T-helper 2 cell treated with Interferon-gamma antibody and Interleukin-4, amounts not matched to agents 100 ng/mL and 5 ng/mL, for 36 hours (primary cell): ENCODE data around the gene FAM151A. TPM values are rescaled to one million over a fixed set of nuclear protein-coding genes. Genes with fewer than 3 reads are reported as not detected.
"Not testable (repeated sequence)": the region's sequence is repeated elsewhere in the genome, so short reads cannot be mapped to it uniquely, and the experiment has no call there.

Experiments
- intact Hi-C: fragments of 100-400 bp; cut with micrococcal nuclease; formaldehyde crosslinking; loops from one replicate; pipeline ENCODE4 v1.15.1; 2023
- total RNA-seq: library from RNA; stranded (reverse); gene quantifications from 2 replicates; pipeline ENCODE4 v1.2.3, GENCODE V29; 2022

FAM151A gene
- total RNA-seq, 1 donor from 2014 or later, result not detected

DNA sequence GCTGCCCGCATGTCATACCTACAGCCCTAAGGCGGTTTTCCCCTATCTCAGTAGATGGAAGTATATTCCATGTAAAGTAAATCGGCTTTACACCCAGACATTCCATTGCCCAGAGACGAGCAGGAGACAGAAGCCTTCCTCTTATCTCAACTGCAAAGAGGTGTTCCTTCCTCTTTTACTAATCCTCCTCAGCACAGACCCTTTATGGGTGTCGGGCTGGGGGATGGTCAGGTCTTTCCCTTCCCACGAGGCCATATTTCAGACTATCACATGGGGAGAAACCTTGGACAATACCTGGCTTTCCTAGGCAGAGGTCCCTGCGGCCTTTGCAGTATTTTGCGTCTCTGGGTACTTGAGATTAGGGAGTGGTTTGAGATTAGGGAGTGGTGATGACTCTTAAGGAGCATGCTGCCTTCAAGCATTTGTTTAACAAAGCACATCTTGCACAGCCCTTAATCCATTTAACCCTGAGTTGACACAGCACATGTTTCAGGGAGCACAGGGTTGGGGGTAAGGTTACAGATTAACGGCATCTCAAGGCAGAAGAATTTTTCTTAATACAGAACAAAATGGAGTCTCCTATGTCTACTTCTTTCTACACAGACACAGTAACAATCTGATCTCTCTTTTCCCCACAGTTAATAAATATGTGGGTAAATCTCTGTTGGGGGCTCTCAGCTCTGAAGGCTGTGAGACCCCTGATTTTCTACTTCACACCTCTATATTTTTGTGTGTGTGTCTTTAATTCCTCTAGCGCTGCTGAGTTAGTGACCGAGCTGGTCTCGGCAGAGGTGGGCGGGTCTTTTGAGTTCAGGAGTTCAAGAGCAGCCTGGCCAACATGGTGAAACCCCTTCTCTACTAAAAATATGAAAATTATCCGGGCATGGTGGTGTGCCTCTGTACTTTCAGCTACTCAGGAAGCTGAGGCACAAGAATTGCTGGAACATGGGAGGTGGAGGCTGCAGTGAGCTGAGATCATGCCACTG lies 13.4 kb upstream of the FAM151A start:
- intact Hi-C loops, result not testable (repeated sequence)

GRCh38 chr1:54635804-54636203 lies 12.5 kb upstream of the FAM151A start:
- intact Hi-C loops, result not testable (repeated sequence)

DNA sequence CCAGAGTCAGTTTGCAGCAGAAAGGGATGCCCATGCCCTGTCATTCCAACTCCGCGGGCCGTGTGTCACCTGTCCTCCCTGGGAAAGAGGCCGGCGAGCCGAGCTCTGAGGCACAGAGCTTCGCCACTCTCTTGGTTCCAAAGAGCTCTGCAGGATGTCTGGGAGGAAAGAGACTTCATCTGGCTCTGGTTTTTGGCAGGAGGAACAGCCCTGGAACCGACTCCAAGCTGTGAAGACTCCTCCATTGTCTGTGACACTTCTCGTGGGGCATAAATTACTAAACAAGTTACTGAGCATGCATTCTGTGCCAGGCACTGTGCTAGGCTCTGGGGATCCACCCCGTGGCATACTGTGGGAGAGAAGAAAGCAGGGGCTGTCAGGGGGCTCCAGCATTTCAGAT lies 3.9 kb upstream of the FAM151A start:
- intact Hi-C loops, result no loop called here

DNA sequence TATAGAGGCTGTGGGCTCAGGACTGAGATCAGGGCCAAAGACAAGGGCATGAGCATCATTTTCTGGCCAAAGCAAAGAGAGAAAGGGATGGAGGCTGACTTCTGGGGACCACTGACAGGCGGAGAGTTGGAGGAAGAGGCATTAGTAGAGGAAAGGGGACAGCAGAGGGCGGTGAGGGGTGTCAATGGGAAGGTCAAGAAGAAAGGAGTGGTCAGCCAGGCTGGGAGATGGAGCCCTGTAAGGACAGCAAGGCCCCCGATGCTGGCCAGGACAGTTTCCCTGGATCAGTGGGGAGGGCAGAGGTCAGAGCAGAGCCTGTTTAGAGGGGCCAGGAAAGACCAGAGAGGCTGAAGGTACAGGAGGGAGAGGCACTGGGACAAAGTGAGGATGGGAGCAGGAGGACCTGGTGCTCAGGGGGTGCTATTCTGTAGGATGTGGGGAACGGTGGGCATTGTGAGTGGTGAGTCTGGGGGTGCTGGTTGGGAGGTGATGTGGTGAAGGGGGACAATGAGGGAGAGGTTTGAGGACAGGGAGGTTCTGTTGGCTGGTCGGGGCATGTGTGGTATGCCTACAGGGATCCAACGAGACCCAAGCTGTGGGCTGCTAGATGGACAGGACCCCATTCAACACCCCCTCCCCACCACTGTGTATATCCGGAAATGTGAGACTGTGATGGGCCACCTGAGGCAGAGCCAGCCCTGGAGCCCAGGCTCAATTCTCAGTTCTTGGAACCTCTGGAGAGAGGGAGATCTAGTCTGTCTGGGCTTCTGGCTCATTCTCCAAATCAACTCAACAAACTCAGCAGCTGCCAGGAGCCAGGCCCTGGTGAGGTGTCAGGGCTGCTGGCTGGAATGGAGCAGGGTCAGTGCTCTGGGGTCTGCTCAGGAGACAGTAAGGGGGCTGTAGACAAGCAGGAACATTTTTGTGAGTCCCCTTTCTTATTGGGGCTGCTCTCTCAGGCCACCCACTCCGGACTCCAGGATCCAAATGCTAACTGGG lies 1.4 kb upstream of the FAM151A start:
- intact Hi-C loops, result no loop called here

DNA sequence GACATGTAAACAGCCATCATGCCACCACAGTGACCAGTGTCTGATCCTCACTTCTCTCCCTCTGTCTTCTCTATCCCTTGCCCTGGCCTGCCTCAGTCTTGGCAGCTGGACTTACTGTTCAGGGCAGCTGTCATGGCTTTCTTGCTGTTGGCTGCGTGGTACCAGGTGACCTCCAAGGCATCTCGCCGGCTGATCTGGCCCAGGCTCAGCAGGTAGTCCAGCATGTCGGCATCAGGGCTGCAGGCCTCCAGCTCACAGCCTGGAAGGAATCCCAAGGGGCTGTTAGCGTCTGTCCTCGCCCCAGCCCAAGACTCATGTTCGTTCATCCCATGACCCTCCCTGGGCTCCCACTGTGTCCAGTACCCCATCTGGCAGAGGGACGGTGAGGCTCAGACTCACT lies 3.6 kb downstream of the FAM151A start:
- intact Hi-C loops, result no loop called here

DNA sequence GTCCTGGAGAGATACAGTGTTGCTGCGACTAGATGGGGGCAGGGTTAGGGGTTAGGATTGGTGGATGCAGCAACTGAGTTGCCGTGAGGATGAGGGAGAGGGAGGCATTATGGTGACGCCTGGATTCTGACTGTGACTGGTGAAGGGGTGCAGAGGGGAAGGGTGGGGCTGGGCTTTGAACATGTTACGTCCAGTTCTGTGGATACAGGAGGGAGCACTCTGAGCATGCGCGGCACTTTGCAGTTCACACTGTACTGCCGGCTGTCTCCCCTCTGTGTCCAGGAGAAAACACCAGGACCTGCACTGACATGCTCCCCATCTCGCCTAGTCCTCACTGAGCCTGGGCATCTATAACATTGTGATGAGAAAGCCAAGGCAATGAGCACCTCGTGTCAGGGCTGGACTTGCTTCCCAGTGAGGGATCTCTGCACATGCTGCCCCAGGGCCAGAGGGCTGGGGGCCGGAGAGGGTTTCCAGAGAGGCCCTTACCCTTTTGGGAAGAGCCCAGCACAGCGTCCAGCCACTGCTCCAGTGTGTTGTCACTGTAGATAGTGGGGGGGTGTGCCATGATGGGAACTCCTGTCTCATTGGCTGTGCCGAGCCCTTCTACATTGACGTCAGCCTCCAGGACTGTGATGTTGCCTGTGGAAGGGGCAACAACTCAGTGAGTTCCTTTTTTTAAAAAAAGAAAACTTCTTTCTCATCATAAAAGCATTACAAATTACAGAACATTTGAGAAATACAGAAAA lies 7.6 kb downstream of the FAM151A start:
- intact Hi-C loops, result no loop called here

DNA sequence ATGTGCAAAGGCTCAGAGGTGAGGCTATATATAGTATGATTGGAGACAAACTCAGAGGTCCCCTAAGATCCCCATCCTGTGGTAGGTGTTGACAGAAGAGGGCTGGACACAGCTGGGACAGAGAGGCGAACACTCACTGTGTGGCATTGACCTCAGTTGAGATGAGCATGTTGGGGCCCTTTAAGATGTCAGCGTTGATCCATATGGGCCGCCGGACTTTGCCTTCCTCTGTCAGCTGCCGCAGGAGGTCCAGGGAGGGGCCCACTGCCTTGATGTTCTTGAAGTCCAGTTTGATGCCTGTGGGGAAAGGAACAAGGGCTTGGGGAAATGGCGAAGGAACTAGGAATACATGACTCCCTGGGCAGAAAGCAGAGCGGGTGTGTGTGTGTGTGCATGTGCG lies 8.8 kb downstream of the FAM151A start:
- intact Hi-C loops, result no loop called here

DNA sequence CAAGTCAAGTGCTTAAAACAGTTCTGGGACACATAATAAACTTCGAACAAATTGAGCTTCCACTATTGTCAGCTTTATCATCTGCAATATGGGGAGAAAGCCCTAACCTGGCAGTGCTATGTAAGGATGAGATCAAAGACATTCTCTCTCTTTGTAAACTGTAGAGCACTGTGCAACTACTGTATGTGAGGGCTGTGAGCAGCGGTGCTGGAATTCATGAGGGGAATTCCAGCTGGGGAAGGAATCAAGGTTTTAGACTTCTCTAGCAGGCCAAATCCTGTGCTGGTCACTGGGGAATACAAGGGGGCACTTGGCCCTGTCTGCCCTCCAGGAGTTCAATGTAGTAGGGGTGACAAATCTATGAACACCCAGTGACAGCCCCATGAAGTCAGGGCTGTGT lies 9.3 kb downstream of the FAM151A start:
- intact Hi-C loops, result no loop called here

- intact Hi-C loops, result no loop called here
These were observed 11.7 kb downstream of the FAM151A start for GRCh38 chr1:54611621-54612020.

DNA sequence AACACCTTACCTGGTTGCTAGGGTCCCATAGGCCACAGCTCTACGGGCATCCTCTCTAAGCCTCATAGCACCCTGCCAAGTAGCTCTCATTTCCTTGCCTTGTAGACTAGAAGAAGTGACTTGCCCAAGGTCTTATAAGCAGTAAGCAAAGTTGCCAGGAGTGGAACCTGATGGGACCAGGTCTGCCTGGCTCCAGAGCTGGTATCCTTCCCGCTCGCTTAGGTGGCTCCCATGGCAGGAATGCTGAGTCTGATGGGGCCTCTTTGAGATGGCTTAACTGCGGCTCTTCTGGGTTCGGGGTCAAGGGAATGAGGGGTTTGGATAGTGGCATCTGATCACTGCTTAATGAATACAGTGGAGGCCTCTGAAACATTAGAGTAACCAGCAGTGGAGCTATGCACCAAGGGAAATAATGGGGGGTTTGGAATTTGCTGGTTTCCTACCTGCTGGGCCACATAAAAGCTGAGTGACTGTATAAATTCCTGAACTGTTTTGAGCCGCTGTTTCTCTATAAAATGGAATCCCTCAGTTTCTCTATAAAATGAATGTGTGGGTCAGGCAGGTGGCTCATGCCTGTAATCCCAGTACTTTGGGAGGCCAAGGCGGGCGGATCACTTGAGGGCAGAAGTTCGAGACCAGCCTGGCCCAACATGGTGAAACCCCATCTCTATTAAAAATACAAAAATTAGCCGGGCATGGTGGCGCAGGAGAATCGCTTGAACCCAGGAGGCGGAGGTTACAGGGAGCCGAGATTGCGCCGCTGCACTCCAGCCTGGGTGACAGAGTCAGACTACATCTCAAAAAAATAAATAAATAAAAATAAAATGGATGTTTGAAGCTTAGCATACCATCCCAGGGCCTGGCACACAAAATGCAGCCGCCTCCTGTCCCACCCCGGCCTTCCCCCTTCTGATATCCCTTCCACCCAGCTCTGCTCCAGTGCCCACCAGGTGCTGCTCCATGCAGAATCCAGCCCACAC lies 12.4 kb downstream of the FAM151A start:
- intact Hi-C loops, result no loop called here

DNA sequence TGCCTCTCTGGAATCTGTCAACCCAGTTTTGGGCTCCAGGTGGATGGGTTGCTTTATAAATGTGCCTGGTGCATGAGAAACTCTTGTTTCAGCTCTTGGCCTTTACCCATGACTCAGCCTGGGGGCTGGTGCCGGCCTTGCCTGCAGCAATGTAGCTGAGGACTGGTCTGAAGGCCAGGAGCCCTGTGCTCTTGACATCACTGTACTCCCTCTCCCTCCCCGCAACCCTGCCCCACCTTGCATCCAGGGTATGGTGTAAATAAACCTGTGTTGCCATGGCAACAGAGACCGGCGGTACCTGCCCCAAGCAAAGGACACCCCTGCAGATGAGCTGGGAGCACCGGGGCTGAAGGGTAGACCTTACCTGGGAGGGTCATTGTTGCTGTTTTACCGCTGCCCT lies 13.3 kb downstream of the FAM151A start:
- intact Hi-C loops, result no loop called here

DNA sequence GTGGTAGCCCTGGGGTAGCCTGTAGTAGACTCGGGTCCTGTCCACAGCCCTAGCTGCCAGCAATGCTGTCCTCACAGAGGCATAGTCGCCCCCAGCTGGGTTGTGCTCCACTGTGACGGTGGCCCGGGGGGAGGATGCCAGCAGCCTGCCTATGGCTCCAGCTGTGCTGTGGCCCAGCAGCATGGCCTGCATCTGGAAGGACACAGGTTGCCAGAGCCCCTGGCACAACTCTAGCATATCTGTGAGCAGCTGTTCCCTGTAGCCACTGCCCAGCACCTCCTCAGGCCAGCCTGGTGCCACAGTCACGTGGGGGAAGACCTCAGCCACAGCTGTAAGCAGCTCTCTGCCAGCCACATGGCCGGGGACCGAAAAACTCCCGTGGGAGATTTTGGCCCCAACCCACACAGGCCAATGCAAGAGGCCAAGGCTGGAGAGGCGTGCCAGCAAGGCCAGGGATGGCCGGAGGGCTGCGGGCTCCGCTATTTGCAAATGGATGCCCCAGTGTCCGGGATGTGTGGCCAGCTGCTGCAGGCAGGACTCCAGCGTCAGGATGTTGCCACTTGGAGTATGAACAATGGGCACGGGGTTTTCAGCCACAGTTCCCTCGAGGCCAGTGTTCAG lies 13.9 kb downstream of the FAM151A start:
- intact Hi-C loops, result no loop called here

GRCh38 chr1:54608566-54609230 lies 14.6 kb downstream of the FAM151A start:
- intact Hi-C loops, result no loop called here

DNA sequence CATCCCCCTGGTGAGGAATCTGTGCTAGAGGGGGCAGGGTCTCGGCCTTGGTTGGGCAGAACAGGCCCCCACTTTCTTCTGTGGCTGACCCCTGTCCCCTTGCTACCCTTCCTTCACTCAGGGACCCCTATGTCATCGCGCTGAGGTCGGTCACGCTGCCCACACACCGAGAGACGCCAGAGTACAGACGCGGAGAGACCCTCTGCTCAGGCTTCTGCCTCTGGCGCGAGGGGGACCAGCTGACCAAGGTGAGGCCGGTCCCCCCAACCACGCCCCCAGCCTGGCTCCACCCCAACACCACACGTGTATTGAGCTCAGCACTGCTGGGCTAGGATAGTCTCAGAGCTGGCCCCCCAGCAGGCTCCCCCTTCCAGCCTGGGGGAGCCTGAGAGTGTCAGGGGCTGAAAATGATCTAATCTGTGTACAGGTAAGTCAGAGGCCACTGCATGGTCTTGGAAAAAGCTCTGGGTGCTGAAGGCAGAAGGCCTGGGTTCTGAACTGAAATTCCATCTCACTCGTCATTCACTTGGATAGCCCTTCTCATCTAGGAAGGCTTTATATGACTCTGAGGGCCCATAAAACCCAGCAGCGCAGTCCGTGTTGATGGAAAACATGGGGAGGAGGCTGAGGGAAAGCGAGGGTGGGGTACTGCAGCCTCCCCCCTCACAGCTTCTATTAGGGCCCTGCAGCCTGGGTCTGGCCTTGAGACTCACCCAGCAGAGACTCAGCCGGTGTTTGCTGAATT lies 15.3 kb downstream of the FAM151A start:
- intact Hi-C loops, result no loop called here

DNA sequence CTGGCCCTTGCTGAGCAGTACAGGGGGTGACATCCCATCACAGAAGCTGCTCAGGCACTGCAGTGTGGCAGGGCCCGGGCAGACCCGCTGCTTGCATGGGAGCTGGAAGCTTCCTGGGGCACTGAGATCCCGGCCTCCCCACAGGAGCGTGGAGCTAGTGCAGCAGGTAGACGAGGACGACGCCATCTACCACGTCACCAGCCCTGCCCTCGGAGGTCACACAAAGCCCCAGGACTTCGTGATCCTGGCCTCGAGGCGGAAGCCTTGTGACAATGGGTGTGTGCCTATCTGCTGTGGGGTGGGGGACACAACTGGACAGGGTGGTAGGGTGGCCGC lies 16.4 kb downstream of the FAM151A start:
- intact Hi-C loops, result no loop called here

GRCh38 chr1:54606096-54606989 lies 17.0 kb downstream of the FAM151A start:
- intact Hi-C loops, result no loop called here
